Heart left ventricle (tissue), 13 donors: ENCODE results near the gene FOXP4.

Source experiments
- POLR2A ChIP-seq, 2 donors: fragments of 450-650 bp; IDR thresholded peaks; one replicate each; pipeline ENCODE4 v1.6.1; 2017; ENCODE audit warnings: antibody characterized with exemption in 2 of 2, mild to moderate bottlenecking in 2 of 2, moderate library complexity in 2 of 2
- TF ChIP-seq, protein P1 (sequence below), 12 donors: fragments of 200-600 bp; sonication (generic) in 4 of 12; IDR thresholded peaks; one replicate each; pipeline versions ENCODE4 v1.5.0 to v1.8.0; 2018 to 2022; ENCODE audit warnings: antibody characterized with exemption in 12 of 12, mild to moderate bottlenecking in 5 of 12
- donor health status: ischemic (EF 13 %, LVEDD 7.1; RV severe dilation, severe dysfunction).
- donor health status: DM: no; HTN: yes; CAD: no.
- donor health status: DM: no; HTN: no; CAD: no.
- donor health status: ischemic (EF 25% LVEDD 6.9; RV normal size, moderate dysfunction).
- donor health status: ischemic (EF 25% LVEDD 5.7; RV mildly dilated, moderate dysfunction).
- donor health status: ischemic (EF 35%, LVEDD 5.7; RV mildly dilated, moderate dysfunction).
- donor health status: nonischemic (EF 11% LVEDD 7.7; RV severe dilation, severe dysfunction).
- donor health status: DM: yes; HTN: yes; CAD: no.
- donor health status: PGD.
- donor health status: ischemic (EF 29% LVEDD 5.4; RV normal size, mild dysfunction).
- donor health status: nonischemic (EF 23%, LVEDD 6.1; RV moderate dilation, normal function).

- TF ChIP-seq, protein P1, sequence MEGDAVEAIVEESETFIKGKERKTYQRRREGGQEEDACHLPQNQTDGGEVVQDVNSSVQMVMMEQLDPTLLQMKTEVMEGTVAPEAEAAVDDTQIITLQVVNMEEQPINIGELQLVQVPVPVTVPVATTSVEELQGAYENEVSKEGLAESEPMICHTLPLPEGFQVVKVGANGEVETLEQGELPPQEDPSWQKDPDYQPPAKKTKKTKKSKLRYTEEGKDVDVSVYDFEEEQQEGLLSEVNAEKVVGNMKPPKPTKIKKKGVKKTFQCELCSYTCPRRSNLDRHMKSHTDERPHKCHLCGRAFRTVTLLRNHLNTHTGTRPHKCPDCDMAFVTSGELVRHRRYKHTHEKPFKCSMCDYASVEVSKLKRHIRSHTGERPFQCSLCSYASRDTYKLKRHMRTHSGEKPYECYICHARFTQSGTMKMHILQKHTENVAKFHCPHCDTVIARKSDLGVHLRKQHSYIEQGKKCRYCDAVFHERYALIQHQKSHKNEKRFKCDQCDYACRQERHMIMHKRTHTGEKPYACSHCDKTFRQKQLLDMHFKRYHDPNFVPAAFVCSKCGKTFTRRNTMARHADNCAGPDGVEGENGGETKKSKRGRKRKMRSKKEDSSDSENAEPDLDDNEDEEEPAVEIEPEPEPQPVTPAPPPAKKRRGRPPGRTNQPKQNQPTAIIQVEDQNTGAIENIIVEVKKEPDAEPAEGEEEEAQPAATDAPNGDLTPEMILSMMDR (IDR thresholded peaks at IDR 0.05) = no peak
- TF ChIP-seq POLR2A (IDR thresholded peaks at IDR 0.05) = no peak
Observed at GRCh38 chr6:41529970-41530369, 16.2 kb upstream of the FOXP4 start.
